CD4-positive, alpha-beta T cell treated with Interleukin-1 beta for 1 hour (primary cell): Measurements from ENCODE around the gene ALDH1B1.

ENCODE experiments used
- DNase-seq, 2 donors: peaks; one replicate each; pipeline ENCODE4 v3.0.0-alpha.2; 2020 to 2022

ALDH1B1 gene

DNA sequence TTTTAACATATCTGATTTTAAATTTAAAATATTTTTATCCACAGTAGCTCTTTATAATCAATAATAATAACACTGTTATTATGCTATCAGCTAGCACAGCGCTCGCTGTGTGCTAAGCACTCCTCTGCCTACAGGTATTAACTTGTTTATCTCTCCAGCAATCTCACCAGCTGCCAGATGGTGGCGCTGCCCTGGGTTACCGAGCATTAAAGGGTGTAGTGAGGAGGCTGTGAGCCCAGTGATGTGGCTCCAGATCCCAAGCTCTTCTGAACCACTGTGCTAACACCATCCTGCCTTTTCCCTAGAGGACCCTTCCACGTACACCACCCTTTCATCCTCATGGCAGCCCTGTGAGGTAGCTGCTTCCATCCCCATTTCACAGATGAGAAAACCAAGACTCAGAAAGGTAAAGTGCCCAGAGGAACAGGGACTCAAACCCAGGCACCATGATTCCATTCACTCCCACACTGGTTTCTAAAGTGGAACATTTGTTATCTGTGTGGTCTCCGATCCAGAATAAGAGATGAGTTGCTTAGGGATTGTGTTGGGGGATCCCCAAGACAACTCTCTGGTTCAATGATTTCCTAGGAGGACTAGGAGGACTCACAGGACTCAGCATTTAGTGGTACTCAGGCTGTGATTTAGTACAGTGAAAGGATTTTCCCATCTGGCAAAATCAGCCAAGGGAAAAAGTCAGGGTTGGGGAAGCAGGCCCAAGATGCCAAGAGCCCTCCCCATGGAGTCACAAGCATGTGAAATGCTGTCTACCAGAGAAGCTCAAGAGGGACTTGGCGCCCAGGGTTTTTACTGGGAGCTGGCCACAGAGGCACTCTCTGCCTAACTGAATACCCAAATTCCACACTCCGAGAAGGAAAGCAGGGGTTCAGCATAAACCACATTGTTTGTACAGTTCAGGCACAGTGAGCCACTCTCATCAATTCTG lies 24.8 kb downstream of the ALDH1B1 start:
- DNase-seq = peak in 1 of 2 donors; percentile 39

DNA sequence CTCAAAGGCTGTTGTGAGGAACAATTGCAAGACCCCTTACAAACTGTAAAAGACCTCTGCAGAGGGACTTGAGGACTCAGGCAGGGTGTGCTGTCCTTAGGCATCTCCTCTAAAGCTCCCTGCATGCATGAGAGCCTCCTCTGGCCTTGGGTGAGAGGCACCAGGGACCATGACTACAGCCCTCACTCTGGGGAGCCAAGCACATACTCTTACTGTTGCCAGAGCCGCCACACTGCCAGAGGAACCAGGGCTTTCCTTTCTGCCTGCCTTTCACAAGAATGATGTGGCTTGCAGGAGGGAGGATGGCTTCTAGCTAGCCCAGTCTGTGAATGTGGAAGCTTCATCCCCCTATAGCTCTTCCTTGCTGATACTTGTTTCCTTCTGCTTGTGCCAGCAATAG lies 25.9 kb downstream of the ALDH1B1 start:
- no peak for DNase-seq

GRCh38 chr9:38419181-38419580 lies 26.7 kb downstream of the ALDH1B1 start:
- DNase-seq = no peak

- DNase-seq = no peak
These were observed 29.2 kb downstream of the ALDH1B1 start for GRCh38 chr9:38421498-38422211.

DNA sequence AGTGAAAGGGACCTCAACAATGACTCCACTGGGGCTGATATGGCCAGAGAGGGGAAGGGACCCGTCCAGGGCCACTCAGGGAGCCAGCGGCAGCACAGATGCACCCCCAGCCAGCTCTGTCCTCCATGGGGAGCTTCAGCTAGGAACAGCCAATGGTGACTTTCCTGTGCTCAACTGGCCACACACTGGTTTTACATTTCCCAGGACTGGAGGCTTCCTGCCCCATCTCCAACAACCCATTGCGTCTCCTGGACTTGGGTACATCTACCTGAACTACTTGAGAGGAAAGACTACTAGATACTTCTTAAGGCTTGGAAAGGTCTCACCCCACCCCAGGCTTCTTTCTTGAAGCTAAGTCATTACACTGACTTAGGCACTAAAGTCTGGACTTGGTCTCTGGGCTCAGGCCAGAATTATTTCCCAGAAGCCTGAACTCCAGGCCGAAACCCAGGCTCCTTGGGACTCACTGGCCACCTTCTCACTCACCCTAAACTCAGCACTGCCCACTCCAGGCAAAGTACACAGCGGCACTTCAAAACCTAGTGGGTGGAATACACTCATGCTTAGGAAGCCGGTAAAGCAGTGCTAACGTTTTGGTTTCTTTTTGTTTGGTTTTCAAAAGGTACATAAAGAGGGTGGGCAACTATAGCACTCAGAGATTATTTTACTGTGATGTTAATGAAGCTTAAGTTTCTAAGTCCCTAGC lies 30.2 kb downstream of the ALDH1B1 start:
- no peak for DNase-seq

GRCh38 chr9:38423273-38423972 lies 30.9 kb downstream of the ALDH1B1 start:
- DNase-seq = no peak

DNA sequence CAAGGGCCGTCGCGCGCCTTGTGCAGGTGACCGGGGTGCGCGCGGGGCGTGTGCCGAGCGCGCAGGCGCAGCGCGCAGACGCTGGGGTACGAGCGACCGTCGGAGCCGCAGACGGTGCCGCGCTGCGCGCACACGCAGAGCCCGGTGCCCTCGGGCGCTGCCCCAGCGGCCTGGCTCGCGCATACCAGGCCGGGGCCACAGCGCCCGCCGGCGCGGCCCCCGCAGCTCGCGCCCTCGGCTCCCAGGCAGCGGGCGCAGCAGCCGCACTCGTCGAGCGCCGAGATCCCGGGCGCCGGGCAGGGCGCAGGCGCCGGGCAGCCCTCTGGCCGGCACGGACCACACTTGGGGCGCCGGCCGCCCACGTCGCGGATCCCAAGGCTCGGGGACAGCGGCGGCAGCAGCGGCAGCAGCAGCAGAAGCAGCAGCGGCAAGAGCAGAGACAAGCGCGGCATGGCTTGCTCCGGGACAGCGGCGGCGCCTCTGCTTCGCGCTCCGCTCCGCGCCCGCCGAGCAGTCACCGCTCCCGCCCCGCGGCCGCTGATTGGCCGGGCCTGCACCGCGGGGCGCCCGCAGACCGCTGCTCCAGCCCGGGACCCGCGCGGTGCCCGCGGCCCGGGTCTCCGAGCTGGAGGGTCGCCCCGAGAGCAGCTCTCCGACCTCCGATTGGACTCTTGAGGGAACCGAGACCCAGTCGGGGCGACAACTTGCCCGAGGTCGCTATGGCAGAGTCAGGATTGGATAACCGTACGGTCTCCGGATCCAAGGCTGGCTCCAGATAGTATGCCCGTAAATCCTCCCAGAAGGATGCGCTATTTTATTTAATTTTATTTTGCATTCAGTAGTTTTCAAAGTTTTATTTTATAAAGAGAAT lies 31.7 kb downstream of the ALDH1B1 start, which contains the start of gene IGFBPL1:
Gene IGFBPL1, minus strand, starts transcription at position 482 of the 871 bp plus-strand sequence. Its CDS starts 30 bp downstream, at position 452.
- no peak for DNase-seq

- no peak for DNase-seq
These were observed 32.4 kb downstream of the ALDH1B1 start for GRCh38 chr9:38424918-38425317.

DNA sequence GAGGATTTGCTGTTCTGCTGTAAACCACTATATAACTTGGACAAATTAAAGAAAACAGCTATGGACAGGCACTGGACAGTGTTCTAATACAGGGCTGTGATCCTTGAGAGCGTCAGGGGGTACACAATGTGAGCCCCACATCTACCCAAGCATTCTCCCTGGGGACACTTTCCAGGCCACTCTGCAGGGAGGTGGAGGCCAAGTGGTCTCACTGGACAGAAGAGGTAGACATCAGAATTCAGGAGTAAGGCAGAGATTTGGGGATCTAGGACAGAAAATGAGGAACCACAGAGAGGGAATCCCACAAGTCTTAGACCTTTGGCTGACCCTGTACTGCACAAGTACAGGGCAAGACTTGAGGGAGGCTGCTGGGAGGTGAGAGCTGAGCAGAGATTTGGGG lies 35.6 kb downstream of the ALDH1B1 start:
- DNase-seq = no peak

DNA sequence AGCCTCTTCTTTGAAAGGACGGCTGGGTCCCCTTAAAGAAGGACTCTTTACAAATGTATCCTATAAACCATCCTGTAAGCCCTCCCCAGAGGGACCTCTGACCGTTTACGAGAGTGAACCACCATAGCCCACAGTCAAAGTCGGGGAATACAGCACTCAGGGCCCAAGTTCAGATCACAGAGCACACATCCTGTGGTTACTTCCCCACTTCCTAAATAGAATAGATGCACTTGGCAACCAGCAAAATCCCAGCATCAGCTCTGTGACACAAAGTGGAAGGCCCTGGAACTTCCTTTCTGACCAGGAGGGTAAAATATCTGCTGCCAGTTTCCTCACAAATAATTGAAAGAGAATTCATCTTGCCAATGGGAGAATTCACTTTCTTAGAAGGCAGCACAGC lies 38.6 kb downstream of the ALDH1B1 start:
- no peak for DNase-seq

- peak in 1 of 2 donors; percentile 23 for DNase-seq
These were observed 40.5 kb downstream of the ALDH1B1 start for GRCh38 chr9:38432922-38433510.

GRCh38 chr9:38434365-38434764 lies 41.9 kb downstream of the ALDH1B1 start:
- DNase-seq = no peak

GRCh38 chr9:38434853-38435252 lies 42.4 kb downstream of the ALDH1B1 start:
- no peak for DNase-seq

DNA sequence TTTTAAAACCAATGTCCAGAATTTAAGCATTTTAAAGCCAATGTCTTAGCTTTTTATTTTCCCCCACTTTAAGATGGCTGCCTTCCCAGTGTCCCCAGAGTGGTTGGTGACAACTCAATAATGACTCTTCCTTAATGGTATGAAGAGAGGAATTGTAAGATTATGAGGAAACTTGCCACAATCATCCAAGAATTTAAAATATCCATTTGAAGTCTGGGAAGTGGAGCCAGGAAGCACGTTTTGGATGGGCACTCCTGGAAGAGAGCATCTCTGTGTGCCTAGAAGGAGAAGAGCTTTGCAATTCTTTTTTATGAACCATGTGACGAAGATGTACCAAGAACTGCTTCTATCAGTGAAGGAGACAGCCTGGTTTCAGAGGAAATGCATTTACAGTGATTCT lies 43.0 kb downstream of the ALDH1B1 start:
- DNase-seq = no peak

DNA sequence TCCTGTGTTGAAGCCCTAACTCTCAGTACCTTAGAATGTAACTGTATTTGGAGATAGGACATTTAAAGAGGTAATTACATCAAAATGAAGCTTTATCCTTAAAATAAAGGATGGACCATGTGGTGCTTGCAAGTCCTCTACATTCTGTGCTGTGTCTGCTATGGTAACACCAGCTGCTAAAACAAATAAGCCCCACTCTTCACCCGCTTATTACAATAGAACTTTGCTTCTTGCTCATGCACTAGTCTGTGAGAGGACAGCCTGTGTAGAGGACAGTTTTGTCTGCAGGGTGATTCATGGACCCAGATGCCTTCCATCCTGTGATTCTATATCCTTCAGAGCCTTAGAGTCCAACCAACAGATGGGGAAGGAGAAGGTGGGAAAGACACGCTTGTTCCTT lies 44.2 kb downstream of the ALDH1B1 start:
- no peak for DNase-seq

- DNase-seq = no peak
These were observed 44.8 kb downstream of the ALDH1B1 start for GRCh38 chr9:38437193-38437823.

DNA sequence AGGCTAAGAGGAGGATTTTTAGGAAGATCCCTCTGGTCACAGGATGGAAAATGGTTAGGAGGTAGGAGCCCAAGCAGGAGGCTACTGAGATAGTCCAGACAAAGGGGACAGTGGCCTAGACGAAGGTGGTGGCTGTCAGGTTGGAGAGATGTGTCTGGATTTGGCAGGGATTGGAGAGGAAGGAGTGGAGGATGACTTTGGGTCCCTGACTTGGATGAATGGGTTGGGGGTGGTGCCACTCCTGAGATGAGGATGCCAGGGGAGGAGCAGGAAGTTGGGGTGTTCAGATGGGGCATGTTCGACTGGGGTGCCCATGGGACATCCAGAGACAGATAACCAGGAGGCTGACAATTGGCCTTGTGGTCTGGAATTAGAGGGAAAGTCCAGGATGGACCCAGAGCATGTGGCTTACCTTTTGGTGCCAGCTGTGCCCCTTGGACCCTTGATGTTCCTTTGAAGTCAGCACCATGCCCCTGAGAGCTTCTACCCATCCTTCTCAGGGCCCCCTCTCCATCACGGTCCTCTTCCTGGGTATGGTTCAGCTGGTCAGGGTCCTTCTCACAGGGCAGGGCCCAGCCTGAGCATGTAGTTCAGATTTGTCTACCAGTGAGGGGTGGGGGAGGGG lies 46.9 kb downstream of the ALDH1B1 start:
- no peak for DNase-seq

DNA sequence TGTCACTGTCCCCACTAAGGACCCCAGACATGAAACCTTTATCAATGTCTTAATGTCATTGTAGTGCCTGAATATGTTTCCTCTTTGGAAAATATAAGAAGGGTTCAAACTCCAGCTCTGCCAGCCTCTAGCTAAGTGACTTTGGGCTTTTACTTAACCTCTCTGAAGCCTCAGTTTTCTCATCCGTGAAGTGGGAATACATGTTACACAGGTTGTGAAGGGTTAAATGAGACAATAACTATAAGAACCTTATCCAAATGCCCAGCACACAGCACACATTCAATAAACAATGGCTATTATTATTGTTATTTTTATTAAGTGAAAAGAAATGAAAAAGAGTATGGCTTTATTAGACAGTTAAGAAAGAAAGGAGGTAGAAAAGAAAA lies 47.4 kb downstream of the ALDH1B1 start:
- DNase-seq = no peak

GRCh38 chr9:38440516-38440915 lies 48.0 kb downstream of the ALDH1B1 start:
- no peak for DNase-seq
